HG03159 (cell line): Measurements from ENCODE around the gene TMEM187.

Experiments used
- ATAC-seq: cut with Tn5 transposase; IDR thresholded peaks from one replicate; pipeline ENCODE4 v1.9.1; 2021; ENCODE audit warnings: mild to moderate bottlenecking, moderate library complexity; ENCODE audit not compliant: unreplicated experiment

The TMEM187 gene

GRCh38 chrX:154017766-154018517 is 45.4 kb downstream of the TMEM187 start:
- no peak for ATAC-seq

- ATAC-seq: no peak
Observed at GRCh38 chrX:154018518-154019060, 46.0 kb downstream of the TMEM187 start.

GRCh38 chrX:154019061-154019621 is 46.6 kb downstream of the TMEM187 start:
- no peak for ATAC-seq

- no peak for ATAC-seq
Observed at GRCh38 chrX:154019633-154020528, 47.3 kb downstream of the TMEM187 start, which contains the start of gene IRAK1. TSS of gene IRAK1 (minus strand) at chrX:154019902. CDS start at chrX:154019812, 90 bp downstream.

- ATAC-seq: no peak
Observed at GRCh38 chrX:154020536-154021115, 48.1 kb downstream of the TMEM187 start.

GRCh38 chrX:154021131-154021611 is 48.6 kb downstream of the TMEM187 start:
- no peak for ATAC-seq

- ATAC-seq: no peak
Observed at GRCh38 chrX:154022108-154022507, 49.6 kb downstream of the TMEM187 start.

GRCh38 chrX:154023276-154024000 is 50.9 kb downstream of the TMEM187 start:
- ATAC-seq: no peak

GRCh38 chrX:154024271-154024670 is 51.7 kb downstream of the TMEM187 start:
- ATAC-seq: no peak

- ATAC-seq: no peak
Observed at GRCh38 chrX:154025230-154025629, 52.7 kb downstream of the TMEM187 start.

GRCh38 chrX:154026136-154027021 is 53.8 kb downstream of the TMEM187 start:
- ATAC-seq: no peak

- ATAC-seq: no peak
Observed at GRCh38 chrX:154027022-154027402, 54.5 kb downstream of the TMEM187 start.

GRCh38 chrX:154027986-154028385 is 55.4 kb downstream of the TMEM187 start:
- ATAC-seq: no peak

GRCh38 chrX:154028502-154029184 is 56.1 kb downstream of the TMEM187 start:
- ATAC-seq: no peak

- ATAC-seq: no peak
Observed at GRCh38 chrX:154029439-154029838, 56.9 kb downstream of the TMEM187 start.

GRCh38 chrX:154030266-154030665 is 57.7 kb downstream of the TMEM187 start:
- ATAC-seq: no peak

- ATAC-seq: no peak
Observed at GRCh38 chrX:154030715-154031305, 58.3 kb downstream of the TMEM187 start.

- no peak for ATAC-seq
Observed at GRCh38 chrX:154032160-154032559, 59.6 kb downstream of the TMEM187 start.
